Regular cardiac myocyte (primary cell): ENCODE results near the gene SPOCK3. TPM values are rescaled to one million over a fixed set of nuclear protein-coding genes. Genes with fewer than 3 reads are reported as not detected.

ENCODE experiments used
- total RNA-seq: library from RNA; depleted of rRNA; stranded (reverse); fragments of >200 nt; gene quantifications from 2 replicates; pipeline ENCODE4 v1.2.3, GENCODE V29; 2014

SPOCK3 gene
- 1.5 and 2.0 TPM in 2 replicates for total RNA-seq

DNA sequence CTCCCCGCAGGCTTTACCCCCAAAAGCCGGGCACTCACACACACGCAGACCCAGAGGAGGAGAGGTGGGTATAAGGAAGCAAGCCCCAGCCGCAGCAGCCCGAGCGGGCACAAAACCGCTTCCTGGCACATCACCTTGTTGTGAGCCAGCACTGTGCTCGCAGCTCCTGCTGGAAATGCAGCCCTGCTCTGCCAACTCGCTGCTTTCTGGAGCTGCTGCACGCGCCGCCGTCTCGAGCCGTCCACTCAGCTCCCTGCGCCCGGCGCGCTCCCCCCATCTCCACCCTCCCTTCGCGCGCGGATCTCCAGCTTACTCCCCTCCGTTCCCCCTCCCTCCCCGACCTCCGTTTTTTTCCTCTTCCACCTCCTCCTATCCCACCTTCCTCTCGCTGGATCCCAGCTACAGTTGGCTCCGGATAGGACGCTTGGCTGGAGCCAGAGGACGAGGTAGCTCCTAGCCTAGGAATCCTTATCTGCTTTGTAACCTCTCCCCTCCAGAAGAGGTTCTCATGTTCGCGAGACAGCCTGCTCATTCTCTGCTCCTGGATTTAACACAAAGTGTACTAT, at the start of gene SPOCK3:
Gene SPOCK3 (minus strand): TSS at position 179 of the 566 bp plus-strand sequence.

